NCI-H2227 treated with DMSO at 0.1 percent for 48 hours (cell line): ENCODE data around the gene FAM156A.
"Not testable (repeated sequence)": the region's sequence is repeated elsewhere in the genome, so short reads cannot be mapped to it uniquely, and the experiment has no call there.

ENCODE experiments used
- DNase-seq: peaks from one replicate; lab custom pipeline; 2025; lab: John Stamatoyannopoulos, UW

FAM156A gene

DNA sequence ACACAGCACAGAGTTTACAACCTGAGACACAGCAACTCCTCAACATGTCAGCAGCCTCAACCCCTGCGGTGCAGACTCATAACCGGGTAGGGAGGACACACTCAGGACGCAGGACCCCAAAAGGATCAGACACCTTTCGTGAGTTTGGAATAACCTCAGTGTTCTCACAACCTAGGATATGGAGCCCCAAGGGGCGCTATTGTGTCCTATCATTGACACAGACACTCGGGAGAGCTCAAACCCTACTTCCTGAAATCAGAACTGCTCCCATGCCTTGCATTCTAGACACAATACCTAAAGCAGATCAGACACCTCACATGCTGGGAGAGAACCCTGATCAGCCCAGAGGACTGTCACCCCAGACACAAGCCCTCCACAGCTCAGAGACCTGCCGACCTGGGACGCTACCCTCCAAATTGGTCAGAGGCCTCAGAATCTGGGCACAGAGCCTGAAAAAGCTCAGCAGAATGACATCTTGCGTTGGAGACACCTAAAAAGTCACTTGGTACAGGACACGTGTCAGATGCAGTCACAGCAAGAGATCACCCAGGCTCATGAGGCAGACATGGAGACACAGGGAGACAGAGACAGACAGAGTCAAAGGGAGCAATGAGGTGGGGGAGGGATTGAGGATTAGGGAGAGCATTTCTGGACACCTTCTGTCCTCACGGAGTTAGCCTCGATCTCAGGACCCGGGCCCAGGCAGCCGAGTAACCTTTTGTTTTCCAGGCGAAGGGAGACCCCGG is 8.8 kb upstream of the FAM156A start:
- not testable (repeated sequence) for DNase-seq

DNA sequence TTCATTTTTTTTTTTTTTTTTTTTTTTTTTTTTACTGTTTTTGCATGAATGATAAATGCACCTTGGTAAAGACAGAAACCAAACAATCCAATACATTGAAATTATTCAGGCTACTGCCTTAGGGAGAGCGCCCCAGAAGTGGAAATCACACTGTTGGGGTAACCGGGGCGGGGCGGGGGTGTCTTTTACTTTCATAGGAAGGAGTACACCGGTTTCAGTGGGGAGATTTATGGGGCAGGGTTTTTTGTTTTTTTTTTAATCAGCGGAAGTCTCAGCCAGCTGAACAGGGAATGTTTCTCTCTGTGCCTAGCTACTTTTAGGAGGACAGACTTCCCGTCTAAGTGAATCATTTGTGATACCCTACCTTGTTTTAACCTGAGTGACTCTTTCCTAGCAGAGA is 643 bp upstream of the FAM156A start:
- not testable (repeated sequence) for DNase-seq

GRCh38 chrX:52949884-52950283 is 8.4 kb downstream of the FAM156A start:
- DNase-seq: not testable (repeated sequence)

- not testable (repeated sequence) for DNase-seq
Measured at GRCh38 chrX:52949325-52949724, 9.0 kb downstream of the FAM156A start.

DNA sequence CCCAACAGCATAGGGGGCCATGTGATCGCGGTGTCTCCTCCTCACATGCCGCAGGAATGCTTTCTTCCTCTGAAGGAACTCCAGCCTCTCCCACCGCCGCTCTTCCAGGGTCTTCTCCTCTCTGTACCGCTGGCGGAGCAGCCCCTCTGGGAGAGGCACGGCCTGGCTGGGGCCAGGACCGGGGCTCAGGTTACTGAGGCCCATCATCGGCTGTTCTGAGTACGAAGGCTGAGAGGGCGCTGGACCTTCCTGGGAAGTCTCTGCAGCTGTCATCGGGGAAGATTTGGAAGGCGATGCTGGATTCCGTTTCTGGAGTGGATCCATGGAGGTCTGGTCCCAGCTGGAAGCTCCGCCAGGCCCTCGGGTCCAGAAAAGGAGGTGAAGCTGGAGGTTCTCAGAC is 10.1 kb downstream of the FAM156A start:
- DNase-seq: not testable (repeated sequence)

DNA sequence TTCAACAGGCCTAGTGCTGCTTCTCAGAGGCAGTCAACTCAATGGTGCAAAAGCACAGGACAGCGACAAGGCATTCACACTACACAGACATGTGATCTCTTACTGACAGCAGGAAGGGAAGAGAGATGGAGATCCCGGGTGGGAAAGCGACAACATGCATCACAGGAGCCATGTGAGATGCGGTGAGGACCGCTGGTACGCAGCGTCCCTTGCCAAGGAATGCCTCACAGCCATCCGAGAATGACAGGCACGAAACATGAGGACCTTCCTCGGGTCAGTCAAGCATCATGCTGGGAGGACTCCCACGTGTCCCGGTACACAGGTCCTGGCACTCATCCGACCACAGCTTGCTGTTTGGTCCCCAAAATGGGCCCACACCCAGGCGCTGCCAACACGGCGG is 10.8 kb downstream of the FAM156A start:
- not testable (repeated sequence) for DNase-seq

DNA sequence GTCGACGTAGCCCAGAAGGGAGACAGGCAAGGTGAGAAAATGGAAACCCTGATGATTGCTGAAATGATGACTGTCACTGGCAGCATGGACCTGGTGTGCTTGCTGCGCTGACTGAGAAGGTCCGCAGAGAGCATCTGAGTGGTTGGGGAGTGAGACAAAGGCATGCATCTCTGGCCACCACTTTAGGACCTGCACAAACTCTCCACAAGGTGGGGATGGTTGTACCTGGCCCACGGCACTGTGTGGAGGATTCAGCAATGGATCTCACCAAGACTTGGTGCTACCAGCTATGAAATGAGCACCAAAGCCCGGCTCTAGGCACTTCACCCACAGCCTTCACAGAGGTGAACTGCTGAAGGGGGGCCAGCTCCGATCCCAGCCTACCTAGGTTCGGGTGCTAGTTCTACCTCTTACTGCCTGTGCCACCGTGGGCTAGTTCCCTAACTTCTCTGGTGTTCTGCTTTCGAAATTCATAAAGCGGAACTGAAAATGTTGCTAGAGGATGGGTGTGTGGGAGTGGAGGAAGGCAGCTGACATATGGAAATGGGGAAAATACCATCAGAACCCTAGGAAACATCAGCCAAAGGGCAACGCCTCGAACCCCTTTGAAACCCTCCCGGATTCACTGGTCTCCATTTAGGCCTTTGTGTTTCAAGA is 12.4 kb downstream of the FAM156A start:
- not testable (repeated sequence) for DNase-seq

- not testable (repeated sequence) for DNase-seq
Measured at GRCh38 chrX:52941728-52942127, 16.6 kb downstream of the FAM156A start.

DNA sequence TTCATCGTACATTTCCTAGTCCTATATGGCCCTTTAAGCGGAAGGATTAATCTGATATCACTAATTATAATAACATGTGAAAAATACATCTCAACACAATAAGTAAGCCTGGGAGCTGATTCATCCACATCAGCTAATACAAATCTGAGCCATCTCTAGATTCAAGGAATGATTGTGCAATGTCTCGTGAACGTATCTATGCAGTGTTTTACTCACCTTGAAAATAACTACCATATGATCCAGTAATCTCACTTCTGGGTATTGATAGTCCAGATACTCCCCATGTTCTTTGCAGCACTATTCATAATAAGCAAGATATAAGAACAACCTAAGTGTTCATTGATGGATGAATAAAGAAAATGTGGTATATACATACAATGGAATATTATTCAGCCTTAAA is 17.6 kb downstream of the FAM156A start:
- DNase-seq: not testable (repeated sequence)

DNA sequence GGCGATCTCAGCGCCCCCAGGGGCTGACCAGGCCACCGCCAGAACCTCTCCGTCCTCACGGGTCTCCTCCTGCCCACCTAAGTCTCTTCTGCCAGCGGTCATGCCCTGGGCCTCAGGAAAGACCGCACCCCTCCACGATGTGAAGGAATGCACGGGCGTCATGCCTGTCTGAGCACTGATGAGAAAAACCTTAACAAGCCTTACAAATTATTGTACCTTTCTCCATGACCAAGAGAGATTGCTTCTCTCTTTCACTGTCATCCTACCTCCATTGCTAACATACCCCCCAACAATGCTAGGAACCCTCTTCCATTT is 22.9 kb downstream of the FAM156A start:
- DNase-seq: not testable (repeated sequence)

DNA sequence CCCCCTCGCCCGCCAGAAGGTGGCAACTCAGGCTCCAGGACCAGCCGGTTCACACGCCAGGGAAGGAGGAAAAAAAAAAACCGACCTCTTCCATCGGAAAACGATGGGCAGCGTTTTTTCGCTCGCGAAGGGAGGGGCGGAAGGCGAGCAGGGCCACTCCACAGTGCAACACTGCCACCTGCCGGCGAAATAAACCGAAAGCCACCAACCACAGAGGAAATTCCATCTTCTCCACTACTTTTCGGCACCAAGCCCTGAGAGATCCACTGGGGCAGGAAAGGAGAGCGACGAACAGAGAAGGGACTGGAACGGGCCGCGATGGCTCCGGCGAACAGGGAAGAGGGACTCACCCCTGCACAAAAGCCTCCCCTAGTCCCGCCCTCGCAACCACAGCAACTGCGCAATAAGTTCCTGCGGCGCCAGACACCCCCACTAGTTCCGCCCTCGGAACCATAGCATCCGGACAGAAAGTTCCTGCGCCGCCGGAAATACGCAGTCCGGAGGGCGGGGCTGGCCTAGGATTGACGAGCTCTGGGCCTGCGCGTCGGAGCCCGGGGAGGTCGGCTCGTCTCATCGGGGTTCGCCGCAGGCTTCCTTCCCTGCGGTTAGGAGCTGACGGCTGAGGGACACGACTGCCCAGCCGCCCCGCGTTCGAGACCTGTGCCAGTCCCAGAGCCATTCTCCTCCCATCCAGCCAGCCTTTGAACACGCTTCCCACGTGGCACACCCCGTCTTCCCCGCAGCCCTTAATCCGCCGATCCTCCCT is 23.4 kb downstream of the FAM156A start:
- peak; percentile 98 for DNase-seq

- DNase-seq: no peak
Measured at GRCh38 chrX:52933976-52934703, 24.2 kb downstream of the FAM156A start.

GRCh38 chrX:52933213-52933612 is 25.1 kb downstream of the FAM156A start:
- DNase-seq: no peak

DNA sequence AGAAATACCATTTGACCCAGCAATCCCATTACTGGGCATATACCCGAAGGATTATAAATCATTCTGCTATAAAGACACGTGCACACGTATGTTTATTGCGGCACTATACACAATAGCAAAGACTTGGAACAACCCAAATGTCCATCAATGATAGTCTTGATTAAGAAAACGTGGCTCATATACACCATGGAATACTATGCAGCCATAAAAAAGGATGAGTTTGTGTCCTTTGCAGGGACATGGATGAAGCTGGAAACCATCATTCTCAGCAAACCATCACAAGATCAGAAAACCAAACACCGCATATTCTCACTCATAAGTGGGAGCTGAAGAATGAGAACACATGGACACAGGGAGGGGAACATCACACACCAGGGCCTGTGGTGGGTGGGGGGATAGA is 28.1 kb downstream of the FAM156A start:
- DNase-seq: not testable (repeated sequence)

DNA sequence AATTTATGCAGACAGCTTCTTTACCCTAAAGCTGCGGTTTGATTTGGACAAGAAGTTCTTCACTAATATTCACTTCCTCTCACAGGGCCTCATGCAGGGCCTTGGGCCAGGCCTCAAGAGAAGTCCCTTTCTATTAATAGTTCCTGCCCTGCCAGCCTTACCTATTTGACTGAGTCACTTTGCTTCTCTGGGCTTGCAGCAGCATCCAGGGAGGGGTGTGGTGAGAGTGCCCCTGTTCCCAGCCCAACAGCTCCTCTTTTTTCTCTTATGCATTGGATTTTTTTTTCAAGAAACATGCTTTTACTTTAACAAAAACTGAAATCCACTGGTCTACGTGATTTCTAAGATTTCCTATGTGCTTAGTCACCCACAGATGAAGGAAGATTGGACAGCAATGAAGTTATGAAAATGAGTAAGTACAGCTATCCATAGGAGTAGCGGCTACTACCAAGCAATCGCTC is 34.5 kb downstream of the FAM156A start:
- DNase-seq: no peak

- not testable (repeated sequence) for DNase-seq
Measured at GRCh38 chrX:52914704-52915103, 43.6 kb downstream of the FAM156A start.

DNA sequence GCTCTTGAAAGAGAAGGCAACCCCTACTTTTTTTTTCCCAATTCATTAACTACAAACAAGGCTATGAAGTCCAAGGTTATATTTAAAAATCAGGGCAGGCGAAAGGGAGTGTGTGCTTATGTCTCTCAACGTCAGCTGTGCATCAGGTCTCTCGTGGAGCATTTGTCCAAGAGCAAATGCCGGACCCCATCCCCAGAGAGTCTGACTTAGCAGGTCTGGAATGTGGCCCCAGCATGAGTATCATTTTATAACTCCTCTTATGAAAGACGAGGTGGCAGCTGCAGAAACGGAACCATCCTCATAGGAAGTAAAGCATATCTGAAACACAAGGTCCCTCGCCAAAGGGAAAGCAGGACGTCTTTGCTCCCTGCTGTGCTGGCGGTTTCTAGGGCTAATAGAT is 44.6 kb downstream of the FAM156A start:
- DNase-seq: not testable (repeated sequence)

DNA sequence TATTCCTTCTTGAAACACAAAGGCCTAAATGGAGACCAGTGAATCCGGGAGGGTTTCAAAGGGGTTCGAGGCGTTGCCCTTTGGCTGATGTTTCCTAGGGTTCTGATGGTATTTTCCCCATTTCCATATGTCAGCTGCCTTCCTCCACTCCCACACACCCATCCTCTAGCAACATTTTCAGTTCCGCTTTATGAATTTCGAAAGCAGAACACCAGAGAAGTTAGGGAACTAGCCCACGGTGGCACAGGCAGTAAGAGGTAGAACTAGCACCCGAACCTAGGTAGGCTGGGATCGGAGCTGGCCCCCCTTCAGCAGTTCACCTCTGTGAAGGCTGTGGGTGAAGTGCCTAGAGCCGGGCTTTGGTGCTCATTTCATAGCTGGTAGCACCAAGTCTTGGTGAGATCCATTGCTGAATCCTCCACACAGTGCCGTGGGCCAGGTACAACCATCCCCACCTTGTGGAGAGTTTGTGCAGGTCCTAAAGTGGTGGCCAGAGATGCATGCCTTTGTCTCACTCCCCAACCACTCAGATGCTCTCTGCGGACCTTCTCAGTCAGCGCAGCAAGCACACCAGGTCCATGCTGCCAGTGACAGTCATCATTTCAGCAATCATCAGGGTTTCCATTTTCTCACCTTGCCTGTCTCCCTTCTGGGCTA is 48.9 kb downstream of the FAM156A start:
- DNase-seq: not testable (repeated sequence)

- DNase-seq: not testable (repeated sequence)
Measured at GRCh38 chrX:52907900-52908299, 50.4 kb downstream of the FAM156A start.

GRCh38 chrX:52907137-52907536 is 51.2 kb downstream of the FAM156A start:
- DNase-seq: not testable (repeated sequence)

- not testable (repeated sequence) for DNase-seq
Measured at GRCh38 chrX:52906072-52906471, 52.2 kb downstream of the FAM156A start.
